Caco-2 (cell line): ENCODE measurements around the gene OXGR1. TPM values are rescaled to one million over a fixed set of nuclear protein-coding genes. Genes with fewer than 3 reads are reported as not detected.

ENCODE experiments used
- BruUV-seq: library from RNA; stranded (reverse); fragments of 400-500 nt; replicated peaks from 2 replicates; lab custom pipeline; 2021; lab: Mats Ljungman, UMichigan
- CTCF ChIA-PET: fragments of 300-600 bp; sonication (Branson Sonifier 250); formaldehyde crosslinking; loops from one replicate; lab custom pipeline; 2022; ENCODE audit warnings: antibody characterized with exemption; lab: Charles Lee
- POLR2A ChIA-PET: fragments of 300-600 bp; sonication (Branson Sonifier 250); formaldehyde crosslinking; loops from one replicate; lab custom pipeline; 2022; ENCODE audit warnings: antibody characterized with exemption; lab: Charles Lee
- DNase-seq, 2 experiments: peaks; one replicate each; pipeline versions ENCODE4 v3.0.0 to v3.0.0-alpha.2; 2020 to 2022
- H3K27me3 ChIP-seq: replicated peaks from 2 replicates; pipeline ENCODE4 v1.6.0; 2011; ENCODE audit warnings: low read length; ENCODE audit not compliant: control insufficient read depth, insufficient read depth
- H3K36me3 ChIP-seq: 2 replicates; pipeline ENCODE4 v1.5.1; 2011; ENCODE audit warnings: low read length; ENCODE audit not compliant: control insufficient read depth, insufficient read depth
- H3K4me1 ChIP-seq: fragments of 250-450 bp; sonication (Bioruptor Pico); 2 replicates; pipeline ENCODE4 v1.5.1; 2020; ENCODE audit warnings: mild to moderate bottlenecking
- H3K4me3 ChIP-seq: 2 replicates; pipeline ENCODE4 v1.5.1; 2011; ENCODE audit warnings: low read depth, mild to moderate bottlenecking, control low read depth, low read length
- H3K9me3 ChIP-seq: fragments of 250-450 bp; sonication (Bioruptor Pico); 2 replicates; pipeline ENCODE4 v1.5.1; 2020; ENCODE audit warnings: mild to moderate bottlenecking, moderate library complexity
- H3K27ac Mint-ChIP-seq: one replicate; pipeline ENCODE4 v1.8.0; 2022; ENCODE audit warnings: mixed read lengths; ENCODE audit not compliant: unreplicated experiment
- H3K27me3 Mint-ChIP-seq: one replicate; pipeline ENCODE4 v1.8.0; 2022; ENCODE audit warnings: mixed read lengths; ENCODE audit not compliant: insufficient read depth, unreplicated experiment
- H3K36me3 Mint-ChIP-seq: one replicate; pipeline ENCODE4 v1.8.0; 2022; ENCODE audit warnings: mild to moderate bottlenecking, mixed read lengths; ENCODE audit not compliant: insufficient read depth, unreplicated experiment
- H3K4me1 Mint-ChIP-seq: one replicate; pipeline ENCODE4 v1.8.0; 2022; ENCODE audit warnings: low read depth, mixed read lengths; ENCODE audit not compliant: unreplicated experiment
- H3K4me3 Mint-ChIP-seq: one replicate; pipeline ENCODE4 v1.8.0; 2022; ENCODE audit warnings: mild to moderate bottlenecking, moderate library complexity, mixed read lengths; ENCODE audit not compliant: unreplicated experiment
- H3K9me3 Mint-ChIP-seq: one replicate; pipeline ENCODE4 v1.8.0; 2022; ENCODE audit warnings: mixed read lengths; ENCODE audit not compliant: unreplicated experiment
- CTCF ChIP-seq, 2 experiments: fragments of 200-600 bp in 1 of 2; IDR thresholded peaks; 1 replicate in 1 of 2; 2 replicates in 1 of 2; pipeline versions ENCODE4 v1.5.1 to v1.8.0; 2011 to 2022; ENCODE audit warnings: antibody characterized with exemption in 1 of 2, control low read depth in 1 of 2, inconsistent platforms in 1 of 2, low read depth in 1 of 2, low read length in 1 of 2, mild to moderate bottlenecking in 1 of 2, moderate library complexity in 1 of 2; ENCODE audit not compliant: insufficient read depth in 1 of 2, severe bottlenecking in 1 of 2, unreplicated experiment in 1 of 2
- intact Hi-C: fragments of 100-400 bp; cut with micrococcal nuclease; formaldehyde crosslinking; loops from one replicate; pipeline ENCODE4 v1.10.0; 2022; ENCODE audit not compliant: unreplicated experiment
- total RNA-seq: library from RNA; stranded (reverse); gene quantifications from 2 replicates; pipeline ENCODE4 v1.2.3, GENCODE V29; 2022

Gene OXGR1
- total RNA-seq, 1 experiment from 2014 or later, result not detected

- DNase-seq, result no peak
- Mint-ChIP-seq H3K27me3 (peaks cover 14% of the 10 kb centered on the region), H3K9me3 (no peaks in the 10 kb centered on the region), H3K27ac (no peak overlapping the region), H3K4me1 (peaks cover 7% of the 10 kb centered on the region), H3K36me3 (no peaks in the 10 kb centered on the region), H3K4me3 (no peak overlapping the region)
- ChIA-PET POLR2A (no interaction called here), CTCF (no interaction called here)
- H3K4me3 ChIP-seq, result no peak overlapping the region
- no peaks in the 10 kb centered on the region for H3K27me3 ChIP-seq
- H3K4me1 ChIP-seq, result peaks cover 9% of the 10 kb centered on the region
- intact Hi-C loops, result no loop called here
- no TSS peak for BruUV-seq
- no peak for TF ChIP-seq CTCF (IDR thresholded peaks at IDR 0.05; ENCODE audit: insufficient read depth in 1 of 2, low read depth in 1 of 2, low read length in 1 of 2, severe bottlenecking in 1 of 2, unreplicated experiment in 1 of 2)
- H3K9me3 ChIP-seq, result no peaks in the 10 kb centered on the region
- H3K36me3 ChIP-seq, result no peaks in the 10 kb centered on the region
These were observed 8.3 kb upstream of the OXGR1 start for GRCh38 chr13:97002581-97002980.

- H3K27ac Mint-ChIP-seq, result no peak overlapping the region
- no peaks in the 10 kb centered on the region for H3K9me3 Mint-ChIP-seq
- H3K36me3 Mint-ChIP-seq, result no peaks in the 10 kb centered on the region
- DNase-seq, result no peak
- H3K27me3 ChIP-seq, result no peaks in the 10 kb centered on the region
- H3K36me3 ChIP-seq, result no peaks in the 10 kb centered on the region
- CTCF ChIA-PET, result no interaction called here
- no TSS peak for BruUV-seq
- POLR2A ChIA-PET, result no interaction called here
- peaks cover 7% of the 10 kb centered on the region for H3K4me1 Mint-ChIP-seq
- intact Hi-C loops, result no loop called here
- H3K4me1 ChIP-seq, result peaks cover 9% of the 10 kb centered on the region
- no peaks in the 10 kb centered on the region for H3K9me3 ChIP-seq
- no peak overlapping the region for H3K4me3 ChIP-seq
- no peak overlapping the region for H3K4me3 Mint-ChIP-seq
- peaks cover 14% of the 10 kb centered on the region for H3K27me3 Mint-ChIP-seq
- no peak for TF ChIP-seq CTCF (IDR thresholded peaks at IDR 0.05; ENCODE audit: insufficient read depth in 1 of 2, low read depth in 1 of 2, low read length in 1 of 2, severe bottlenecking in 1 of 2, unreplicated experiment in 1 of 2)
These were observed 7.4 kb upstream of the OXGR1 start for GRCh38 chr13:97001636-97002035.

- Histone ChIP-seq H3K27me3 (no peaks in the 10 kb centered on the region), H3K4me1 (peaks cover 3% of the 10 kb centered on the region), H3K9me3 (no peaks in the 10 kb centered on the region), H3K4me3 (no peak overlapping the region), H3K36me3 (no peaks in the 10 kb centered on the region)
- no TSS peak for BruUV-seq
- Mint-ChIP-seq H3K27ac (no peak overlapping the region), H3K4me1 (peaks cover 2% of the 10 kb centered on the region), H3K9me3 (no peaks in the 10 kb centered on the region), H3K36me3 (no peaks in the 10 kb centered on the region), H3K4me3 (no peak overlapping the region), H3K27me3 (peaks cover 17% of the 10 kb centered on the region)
- CTCF ChIA-PET, result no interaction called here
- no peak for TF ChIP-seq CTCF (IDR thresholded peaks at IDR 0.05; ENCODE audit: insufficient read depth in 1 of 2, low read depth in 1 of 2, low read length in 1 of 2, severe bottlenecking in 1 of 2, unreplicated experiment in 1 of 2)
- DNase-seq, result no peak
- POLR2A ChIA-PET, result no interaction called here
- intact Hi-C loops, result no loop called here
These were observed 6.1 kb upstream of the OXGR1 start for GRCh38 chr13:97000295-97000925.
